GM21367 (cell line): ENCODE results near the gene EIF2AK2.
A peak's percentile ranks its signal among the peaks of the same experiment; 100 is the strongest.
"Not testable (repeated sequence)": the region's sequence is repeated elsewhere in the genome, so short reads cannot be mapped to it uniquely, and the experiment has no call there.

Experiments used
- ATAC-seq: cut with Tn5 transposase; IDR thresholded peaks from one replicate; pipeline ENCODE4 v1.9.1; 2021; ENCODE audit not compliant: unreplicated experiment

EIF2AK2 gene

GRCh38 chr2:37156857-37157714 lies at the start of gene EIF2AK2:
Gene EIF2AK2 (minus strand): TSS chr2:37156980. CDS start chr2:37147806, 9,174 bp downstream.
- peak; percentile 75 for ATAC-seq

DNA sequence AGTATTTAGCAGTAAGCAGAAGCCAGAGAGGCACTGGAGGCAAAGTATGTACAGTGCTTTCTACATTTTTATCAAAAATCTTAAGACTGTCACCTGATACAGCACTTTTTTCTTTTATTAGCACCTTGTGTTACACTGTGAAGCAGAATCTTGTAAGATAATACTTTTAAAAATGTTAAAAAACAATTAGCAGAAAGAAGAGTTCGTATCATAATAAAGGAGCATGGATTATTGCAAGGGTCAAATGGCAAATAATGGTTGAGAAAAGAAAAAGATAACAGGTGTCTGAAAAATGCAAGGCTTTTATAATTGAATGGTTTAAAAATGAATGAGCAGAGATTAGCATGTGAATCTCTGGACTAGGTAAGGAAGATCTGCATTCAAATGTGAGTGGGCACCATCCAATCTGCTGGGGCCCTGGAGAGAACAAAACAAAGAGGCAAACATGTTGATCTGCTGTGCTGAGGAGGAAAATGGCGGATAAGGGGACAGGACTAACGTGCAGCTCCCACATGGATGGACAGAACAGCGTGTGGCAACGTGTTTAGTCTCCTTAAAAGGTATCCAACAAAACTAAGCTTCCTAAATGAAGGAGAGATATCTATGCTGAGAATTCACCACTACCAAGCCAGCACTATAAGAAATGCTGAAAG lies 49.0 kb upstream of the EIF2AK2 start:
- no peak for ATAC-seq

DNA sequence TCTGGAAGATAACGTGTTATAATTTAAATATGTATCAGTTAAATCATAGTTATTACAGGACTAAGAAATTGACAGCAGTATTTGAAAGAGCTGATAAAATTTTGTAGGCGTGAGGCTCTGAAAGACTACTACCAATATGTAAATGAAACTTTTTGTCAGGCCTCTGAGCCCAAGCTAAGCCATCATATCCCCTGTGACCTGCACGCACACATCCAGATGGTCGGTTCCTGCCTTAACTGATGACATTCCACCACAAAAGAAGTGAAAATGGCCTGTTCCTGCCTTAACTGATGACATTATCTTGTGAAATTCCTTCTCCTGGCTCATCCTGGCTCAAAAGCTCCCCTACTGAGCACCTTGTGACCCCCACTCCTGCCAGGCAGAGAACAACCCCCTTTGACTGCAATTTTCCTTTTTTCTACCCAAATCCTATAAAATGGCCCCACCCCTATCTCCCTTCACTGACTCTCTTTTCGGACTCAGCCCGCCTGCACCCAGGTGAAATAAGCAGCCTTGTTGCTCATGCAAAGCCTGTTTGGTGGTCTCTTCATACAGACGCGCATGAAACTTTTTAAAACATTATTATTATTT lies 48.4 kb upstream of the EIF2AK2 start:
- ATAC-seq, result not testable (repeated sequence)

DNA sequence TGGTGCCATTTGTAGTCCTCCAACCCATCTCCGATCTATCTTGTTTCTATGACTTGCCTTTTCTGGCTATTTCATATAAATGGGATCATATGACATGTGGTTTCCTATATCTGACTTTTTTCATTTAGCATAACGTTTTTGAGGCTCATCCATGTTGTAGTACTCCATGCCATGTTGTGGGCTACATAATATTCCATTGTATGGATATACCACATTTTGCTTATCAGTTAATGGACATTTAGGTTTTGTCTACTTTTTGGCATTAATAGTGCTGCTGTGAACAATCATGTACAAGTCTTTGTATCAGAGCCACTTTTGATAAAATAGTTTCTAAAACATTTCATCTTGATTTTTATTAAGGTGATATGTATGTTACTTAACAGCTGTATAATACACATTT lies 46.9 kb upstream of the EIF2AK2 start:
- ATAC-seq, result no peak

DNA sequence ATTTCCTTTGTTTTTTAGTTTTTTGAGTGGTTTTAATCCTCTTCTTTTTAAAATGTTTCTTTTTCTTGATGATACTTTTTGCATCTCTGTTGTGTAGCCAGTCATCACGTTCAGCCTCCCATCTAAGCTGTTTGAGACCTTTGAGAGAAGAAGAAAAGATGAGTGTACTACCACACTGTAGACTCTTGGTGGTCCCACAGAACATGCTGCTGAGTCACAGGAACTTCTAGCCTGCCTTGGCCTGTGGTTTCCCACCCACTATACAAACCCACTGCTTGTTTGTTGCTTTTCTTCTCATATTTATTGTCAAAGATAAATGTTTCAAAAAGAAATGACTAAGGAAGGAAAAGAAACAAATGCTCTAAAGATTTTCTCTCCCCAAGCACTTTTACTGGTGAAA lies 45.0 kb upstream of the EIF2AK2 start:
- no peak for ATAC-seq

DNA sequence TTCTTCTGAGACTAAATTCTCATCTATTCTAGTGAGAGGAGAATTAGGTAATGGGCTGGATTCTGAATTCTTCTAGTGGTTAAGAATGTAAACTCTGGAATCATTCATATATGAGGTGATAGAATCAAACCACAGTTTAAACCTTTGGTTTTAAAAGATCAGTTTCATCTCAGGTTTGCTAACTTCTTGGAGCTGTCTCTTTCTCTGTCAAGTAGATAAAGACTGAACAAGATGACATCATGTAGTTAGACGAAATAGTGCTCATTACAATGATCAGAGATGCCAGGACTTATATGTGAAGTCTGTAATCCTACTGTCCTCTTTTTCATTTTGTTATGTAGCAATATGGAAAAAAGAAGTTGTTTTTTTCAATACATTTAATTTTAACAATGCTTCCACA lies 44.4 kb upstream of the EIF2AK2 start:
- no peak for ATAC-seq

DNA sequence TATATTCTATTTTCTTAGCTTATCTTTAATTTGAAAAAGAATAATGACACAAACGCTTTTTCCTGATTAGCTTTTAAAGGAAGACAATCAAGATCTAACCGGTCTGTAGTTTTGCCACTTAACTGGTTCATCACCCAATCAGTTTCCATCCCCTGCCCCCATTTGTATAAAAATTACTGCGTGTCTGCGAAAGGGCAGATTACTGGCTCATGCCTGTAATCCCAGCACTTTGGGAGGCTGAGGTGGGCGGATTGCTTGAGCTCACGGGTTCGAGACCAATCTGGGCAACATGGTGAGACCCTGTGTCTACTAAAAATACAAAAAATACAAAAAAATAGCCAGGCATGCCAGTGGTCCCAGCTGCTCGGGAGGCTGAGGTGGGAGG lies 41.9 kb upstream of the EIF2AK2 start:
- no peak for ATAC-seq

DNA sequence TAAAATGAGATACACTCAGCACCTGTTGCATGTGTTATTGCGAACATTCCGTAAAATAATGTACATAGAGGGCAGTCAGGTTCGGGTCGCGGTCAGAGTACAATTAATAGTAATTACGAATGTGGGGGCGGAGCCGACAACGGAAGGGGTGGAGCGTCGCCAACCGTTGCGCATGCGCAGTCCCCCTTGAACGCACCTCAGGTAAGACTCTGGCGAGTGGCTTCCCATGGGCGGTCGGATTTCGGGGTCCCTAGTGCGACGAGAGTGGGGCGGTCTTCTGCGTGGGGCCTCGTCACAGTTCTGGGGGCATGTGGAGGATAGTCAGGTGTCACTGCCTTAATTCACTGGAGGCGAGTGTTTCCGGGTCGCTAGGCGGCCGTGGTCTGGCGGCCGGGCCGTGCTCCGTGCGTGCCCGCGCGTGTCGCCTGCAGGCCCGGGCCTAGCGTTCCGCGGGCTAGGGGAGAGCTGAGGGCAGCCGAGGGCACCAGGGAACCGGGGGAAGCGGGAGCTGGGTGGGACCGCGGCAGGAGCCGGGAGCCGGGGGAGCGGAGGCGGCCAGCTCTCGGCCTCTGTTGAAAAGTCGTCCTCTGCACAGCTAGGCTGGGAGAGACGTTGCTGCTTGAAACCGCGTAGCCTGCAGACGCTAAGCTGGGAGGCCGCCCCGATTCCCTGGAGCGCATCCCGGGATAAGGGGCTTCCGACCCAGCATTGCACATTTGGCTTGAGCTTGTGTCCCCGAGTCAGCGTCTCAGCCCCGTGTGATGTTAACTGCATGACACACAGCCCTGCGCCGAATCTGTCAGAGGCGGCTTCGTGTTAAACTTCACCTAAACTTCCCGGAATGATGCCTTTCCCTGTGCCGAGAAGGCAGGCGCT lies 39.8 kb upstream of the EIF2AK2 start, which contains the start of gene CEBPZOS:
Gene CEBPZOS (plus strand): TSS at position 177 of the 876 bp plus-strand sequence. CDS start 3,209 bp downstream, outside the sequence.
- peak; percentile 72 for ATAC-seq

GRCh38 chr2:37195862-37196319 lies 39.1 kb upstream of the EIF2AK2 start:
- peak; percentile 5 for ATAC-seq

DNA sequence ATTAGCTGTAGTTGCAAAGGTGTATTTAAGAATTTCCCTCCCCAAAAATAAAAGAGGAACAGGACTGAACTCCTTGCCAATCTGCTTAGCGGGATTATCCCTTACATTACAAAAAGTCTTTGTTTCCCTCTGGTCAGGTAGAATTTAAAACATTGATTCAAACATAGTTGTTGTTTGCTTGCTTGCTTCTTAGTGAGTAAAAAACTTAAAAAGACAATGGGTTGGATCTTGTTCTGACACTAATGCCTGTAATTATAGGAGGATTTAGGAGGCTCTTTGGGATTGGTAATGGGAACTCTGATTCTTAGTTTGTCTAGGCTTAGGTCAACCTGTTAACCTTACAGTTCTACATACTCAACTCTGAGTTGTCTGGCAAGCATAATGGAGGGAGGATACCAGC lies 35.8 kb upstream of the EIF2AK2 start:
- ATAC-seq, result no peak

DNA sequence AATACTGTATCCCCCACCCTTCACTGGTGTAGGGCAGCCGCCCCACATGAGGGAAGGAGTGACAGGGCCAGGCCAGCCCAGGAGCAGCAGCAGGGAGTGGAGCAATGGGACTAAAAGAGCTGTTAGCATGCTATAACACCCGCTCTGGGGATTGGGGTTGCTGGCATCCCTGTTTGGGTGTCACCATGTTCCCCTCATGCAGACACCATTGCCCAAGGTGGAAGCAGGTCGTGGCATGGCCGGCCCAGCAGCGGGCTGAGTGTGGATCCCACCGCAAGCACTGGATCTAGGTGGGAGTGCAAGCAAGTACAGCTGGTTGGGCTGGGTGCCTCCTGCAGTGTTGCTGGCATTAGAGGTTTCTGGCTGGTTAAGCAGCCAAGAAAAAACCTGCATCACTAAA lies 35.0 kb upstream of the EIF2AK2 start:
- no peak for ATAC-seq

GRCh38 chr2:37191253-37191652 lies 34.5 kb upstream of the EIF2AK2 start:
- no peak for ATAC-seq

- no peak for ATAC-seq
Measured at GRCh38 chr2:37190290-37190689, 33.5 kb upstream of the EIF2AK2 start.

- ATAC-seq, result no peak
Measured at GRCh38 chr2:37189452-37190153, 32.8 kb upstream of the EIF2AK2 start.

- ATAC-seq, result no peak
Measured at GRCh38 chr2:37188570-37188969, 31.8 kb upstream of the EIF2AK2 start, which contains the start of gene SULT6B1. Gene SULT6B1 (minus strand): TSS chr2:37188670. CDS start chr2:37188640, 30 bp downstream.

DNA sequence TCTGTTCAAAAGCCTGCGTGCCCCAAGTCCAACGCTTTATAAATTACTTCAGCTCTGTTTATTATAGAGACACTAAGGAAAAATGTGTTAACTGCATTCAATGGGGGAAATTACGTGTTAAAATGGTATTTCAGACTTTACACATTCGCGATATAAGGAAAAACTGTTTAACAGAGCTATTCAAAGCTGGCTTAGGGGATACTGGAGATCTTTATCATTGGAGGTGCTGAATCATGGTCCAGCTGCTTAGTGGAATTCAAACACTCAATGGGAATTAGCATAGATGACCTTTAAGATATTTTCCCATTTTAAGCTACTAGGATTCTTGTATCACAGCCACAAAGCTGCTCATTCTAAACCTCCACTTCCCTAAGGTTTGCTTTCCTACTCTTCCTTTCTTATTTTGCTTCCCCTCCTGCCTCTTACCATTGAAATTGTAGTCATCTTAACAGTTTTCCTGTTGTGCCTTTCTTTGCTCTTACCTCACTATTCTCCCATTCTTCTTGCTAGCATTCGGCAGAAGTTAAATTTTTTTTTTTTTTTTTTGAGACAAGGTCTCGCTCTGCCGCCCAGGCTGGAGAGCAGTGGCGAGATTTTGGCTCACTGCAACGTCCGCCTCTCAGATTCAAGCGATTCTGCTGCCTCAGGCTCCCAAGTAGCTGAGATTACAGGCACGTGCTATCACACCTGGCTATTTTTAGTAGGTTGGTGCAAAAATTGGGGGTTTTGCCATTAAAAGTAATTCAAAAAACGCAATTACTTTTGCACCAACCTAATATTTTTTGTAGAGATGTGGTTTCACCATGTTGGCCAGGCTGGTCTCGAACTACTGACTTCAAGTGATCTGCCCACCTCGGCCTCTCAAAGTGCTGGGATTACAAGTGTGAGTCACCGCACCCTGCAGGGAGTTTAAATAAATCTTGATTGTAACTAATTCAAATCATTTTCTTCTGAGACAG lies 25.2 kb upstream of the EIF2AK2 start:
- no peak for ATAC-seq

DNA sequence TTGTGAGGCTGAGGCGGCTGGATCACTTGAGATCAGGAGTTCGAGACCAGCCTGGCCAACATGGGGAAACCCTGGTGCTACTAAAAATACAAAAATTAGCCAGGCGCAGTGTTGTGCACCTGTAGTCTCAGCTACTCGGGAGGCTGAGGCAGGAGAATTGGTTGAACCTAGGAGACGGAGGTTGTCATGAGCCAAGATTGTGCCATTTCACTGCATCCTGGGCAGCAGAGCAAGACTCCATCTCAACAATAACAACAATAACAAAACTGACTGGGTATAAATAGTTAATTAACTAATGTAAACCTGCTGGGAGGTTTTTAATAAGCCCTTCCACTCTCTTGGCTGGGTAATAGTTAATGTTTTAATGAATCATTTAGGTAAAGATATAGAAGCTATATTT lies 23.9 kb upstream of the EIF2AK2 start:
- ATAC-seq, result no peak

- no peak for ATAC-seq
Measured at GRCh38 chr2:37180006-37180639, 23.3 kb upstream of the EIF2AK2 start.
